SU-DHL-6 (cell line): ENCODE results near the gene GNRH2.

ENCODE experiments used
- CTCF ChIP-seq: fragments of 200-600 bp; sonication (generic); IDR thresholded peaks from one replicate; pipeline ENCODE4 v1.5.1; 2017; ENCODE audit warnings: antibody characterized with exemption, mild to moderate bottlenecking, low read length, moderate library complexity; ENCODE audit not compliant: insufficient read depth, poor library complexity, severe bottlenecking
- EZH2phosphoT487 ChIP-seq: fragments of 200-600 bp; sonication (generic), shearing (Covaris generic); conservative IDR thresholded peaks from 2 replicates; pipeline ENCODE4 v1.6.1; 2018; ENCODE audit warnings: mild to moderate bottlenecking, antibody characterized with exemption, low read length, moderate library complexity, mixed read lengths

- no peak for TF ChIP-seq CTCF
- no peak for TF ChIP-seq EZH2phosphoT487
These were observed 3.3 kb upstream of the GNRH2 start for GRCh38 chr20:3040086-3040485.
